ENCODE data around the gene UCK2.
"Not testable (repeated sequence)": the region's sequence is repeated elsewhere in the genome, so short reads cannot be mapped to it uniquely, and the experiment has no call there.

The UCK2 gene

DNA sequence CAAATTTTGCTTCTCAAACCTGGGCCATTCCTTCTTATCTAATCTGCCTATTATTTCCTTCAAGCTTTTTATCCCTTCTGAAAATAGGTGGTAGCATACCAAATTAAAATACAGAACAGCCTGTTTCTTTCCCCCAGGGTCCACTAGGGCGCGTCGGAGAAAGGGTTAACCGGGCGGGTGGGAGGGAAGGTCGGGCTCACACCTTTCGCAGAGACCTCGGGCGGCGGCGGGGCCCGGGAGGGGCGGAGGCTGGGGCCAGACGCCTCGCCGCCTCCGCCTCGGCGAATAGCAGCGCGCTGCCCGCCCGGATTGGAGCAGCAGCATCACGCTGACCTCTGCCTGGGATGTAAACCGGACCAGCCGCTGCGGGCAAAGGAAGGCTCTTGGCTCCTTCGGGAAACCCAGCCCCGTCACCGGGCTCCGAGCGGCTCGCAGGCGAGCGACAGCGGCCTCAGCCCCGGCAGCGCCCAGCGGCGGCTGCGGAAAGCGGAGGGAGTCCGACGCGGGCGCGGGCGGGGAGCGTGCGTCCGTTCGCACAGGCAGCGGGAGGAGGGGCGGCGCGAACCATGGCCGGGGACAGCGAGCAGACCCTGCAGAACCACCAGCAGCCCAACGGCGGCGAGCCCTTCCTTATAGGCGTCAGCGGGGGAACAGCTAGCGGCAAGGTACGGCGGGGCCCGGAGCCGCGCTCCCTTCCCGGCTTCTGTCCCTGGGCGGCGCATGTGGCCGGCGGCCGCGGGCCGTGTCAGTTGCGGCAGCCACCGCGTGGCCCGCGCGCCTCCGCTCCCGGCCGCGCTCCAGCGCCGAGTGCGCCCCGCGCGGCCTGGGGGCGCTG, at the start of gene UCK2:
TSS of gene UCK2 (plus strand) at position 347 of the 835 bp plus-strand sequence. CDS start at position 567, 220 bp downstream.
- DNase-seq, result peak; percentile 59 to 79

DNA sequence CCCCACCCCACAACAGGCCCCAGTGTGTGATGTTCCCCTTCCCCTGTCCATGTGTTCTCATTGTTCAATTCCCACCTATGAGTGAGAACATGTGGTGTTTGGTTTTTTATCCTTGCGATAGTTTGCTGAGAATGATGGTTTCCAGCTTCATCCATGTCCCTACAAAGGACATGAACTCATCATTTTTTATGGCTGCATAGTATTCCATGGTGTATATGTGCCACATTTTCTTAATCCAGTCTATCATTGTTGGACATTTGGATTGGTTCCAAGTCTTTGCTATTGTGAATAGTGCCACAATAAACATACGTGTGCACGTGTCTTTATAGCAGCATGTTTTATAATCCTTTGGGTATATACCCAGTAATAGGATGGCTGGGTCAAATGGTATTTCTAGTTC, 49.2 kb upstream of the UCK2 start:
- DNase-seq, result not testable (repeated sequence)

DNA sequence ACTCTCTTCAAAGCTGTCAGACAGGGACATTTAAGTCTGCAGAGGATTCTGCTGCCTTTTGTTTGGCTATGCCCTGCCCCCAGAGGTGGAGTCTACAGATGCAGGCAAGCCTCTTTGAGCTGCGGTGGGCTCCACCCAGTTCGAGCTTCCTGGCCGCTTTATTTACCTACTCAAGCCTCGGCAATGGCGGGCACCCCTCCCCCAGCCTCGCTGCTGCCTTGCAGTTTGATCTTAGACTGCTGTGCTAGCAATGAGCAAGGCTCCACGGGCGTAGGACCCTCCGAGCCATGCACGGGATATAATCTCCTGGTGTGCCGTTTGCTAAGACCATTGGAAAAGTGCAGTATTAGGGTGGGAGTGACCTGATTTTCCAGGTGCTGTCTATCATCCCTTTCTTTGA, 43.9 kb upstream of the UCK2 start:
- not testable (repeated sequence) for DNase-seq

DNA sequence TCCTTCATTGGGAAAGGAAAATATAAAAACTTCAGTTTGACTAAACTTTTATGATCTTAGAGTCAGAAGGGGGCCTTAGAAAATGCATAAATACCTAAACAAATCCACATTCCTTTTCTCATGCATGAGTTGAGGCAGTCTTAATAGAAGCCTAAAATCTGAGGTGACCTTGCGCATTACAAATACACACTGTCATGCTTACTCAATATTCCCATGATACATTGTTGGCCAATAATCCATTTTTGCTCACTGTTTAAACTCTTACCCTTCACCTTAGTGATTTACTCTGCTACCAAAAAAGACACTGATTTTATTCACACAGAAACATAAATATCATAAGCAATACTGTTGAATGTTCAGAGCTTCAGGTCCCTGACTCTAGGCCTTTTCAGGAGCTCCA, 39.7 kb upstream of the UCK2 start:
- no peak for DNase-seq

DNA sequence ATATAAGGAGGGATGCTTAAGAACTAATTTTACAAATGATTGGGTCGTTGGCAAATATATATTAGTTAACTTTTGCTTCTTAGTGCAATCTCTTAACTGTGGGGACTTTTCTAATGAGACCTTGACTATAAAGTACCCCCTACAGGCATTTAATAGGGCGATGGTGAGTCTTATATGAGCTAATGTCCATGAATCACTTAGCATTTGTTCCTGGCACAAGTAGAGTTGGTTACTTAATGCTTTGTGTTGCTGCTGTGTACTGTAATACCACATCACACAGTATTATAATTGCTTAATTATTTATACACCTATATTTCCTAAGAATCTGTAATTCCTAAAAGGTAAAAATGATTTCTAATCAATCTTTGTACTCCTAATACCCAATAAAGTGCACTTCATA, 33.5 kb upstream of the UCK2 start:
- DNase-seq, result no peak

DNA sequence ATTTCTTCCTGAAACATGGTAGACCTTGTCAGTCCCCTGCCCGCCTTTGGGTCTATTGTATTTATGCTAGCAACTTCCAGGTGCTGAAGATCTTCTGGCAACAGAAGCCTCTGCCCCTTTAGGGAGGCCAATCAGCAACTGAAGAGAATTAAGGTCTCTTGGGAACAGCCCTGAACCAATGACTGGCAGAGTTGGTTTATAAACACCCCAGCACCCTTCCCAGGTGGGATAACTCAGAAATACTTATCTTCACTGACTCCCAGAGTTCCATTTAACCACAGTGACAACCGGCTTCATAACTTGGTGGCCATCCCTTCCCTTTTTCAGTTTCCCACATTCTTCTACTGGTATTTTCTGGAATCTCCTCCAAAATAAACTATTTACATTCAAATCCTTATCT, 31.5 kb upstream of the UCK2 start:
- no peak for DNase-seq

DNA sequence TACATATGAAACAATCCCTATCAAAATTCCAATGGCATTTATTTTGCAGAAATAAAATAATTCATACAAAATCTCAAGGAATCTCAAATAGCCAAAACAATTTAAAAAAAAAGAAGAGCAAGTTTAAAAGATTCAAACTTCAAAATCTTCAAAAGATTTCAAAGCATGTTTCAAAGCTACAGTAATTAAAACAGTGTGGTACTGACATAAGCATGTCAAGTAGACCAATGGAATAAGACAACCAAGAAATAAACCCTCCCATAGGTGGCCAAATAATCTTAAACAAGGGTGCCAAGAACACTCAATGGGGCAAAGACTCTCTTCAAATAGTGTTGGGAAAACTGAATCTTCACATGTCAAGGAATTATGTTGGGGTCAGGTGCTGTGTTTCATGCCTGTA, 28.0 kb upstream of the UCK2 start:
- no peak for DNase-seq

DNA sequence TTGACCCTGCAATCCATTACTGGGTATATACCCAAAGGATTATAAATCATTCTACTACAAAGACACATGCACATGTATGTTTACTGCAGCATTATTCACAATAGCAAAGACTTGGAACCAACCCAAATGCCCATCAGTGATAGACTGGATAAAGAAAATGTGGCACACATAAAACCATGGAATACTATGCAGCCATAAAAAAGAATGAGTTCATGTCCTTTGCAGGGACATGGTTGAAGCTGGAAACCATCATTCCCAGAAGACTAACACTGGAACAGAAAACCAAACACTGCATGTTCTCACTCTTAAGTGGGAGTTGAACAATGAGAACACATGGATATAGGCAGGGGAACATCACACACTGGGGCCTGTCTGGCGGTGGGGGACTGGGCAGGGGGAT, 22.9 kb upstream of the UCK2 start:
- DNase-seq, result not testable (repeated sequence)

DNA sequence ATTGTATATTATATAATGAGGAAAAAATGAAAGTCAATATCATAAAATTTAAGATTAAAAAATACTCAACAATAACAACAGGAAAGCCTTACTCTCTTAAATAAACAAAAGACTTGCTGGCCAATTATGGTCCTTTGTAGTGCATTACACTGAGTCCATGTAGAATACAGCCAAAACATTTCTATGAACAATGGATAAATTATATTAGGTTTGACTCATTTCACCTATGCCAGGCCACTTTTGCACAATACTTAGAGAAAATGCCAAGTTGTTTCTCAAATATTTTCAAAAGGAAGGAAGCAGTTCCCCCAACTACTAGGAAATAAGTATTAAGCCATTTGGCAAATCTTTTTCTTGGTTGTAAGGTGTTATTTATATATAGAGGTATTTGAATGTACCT, 19.8 kb upstream of the UCK2 start:
- DNase-seq, result no peak

DNA sequence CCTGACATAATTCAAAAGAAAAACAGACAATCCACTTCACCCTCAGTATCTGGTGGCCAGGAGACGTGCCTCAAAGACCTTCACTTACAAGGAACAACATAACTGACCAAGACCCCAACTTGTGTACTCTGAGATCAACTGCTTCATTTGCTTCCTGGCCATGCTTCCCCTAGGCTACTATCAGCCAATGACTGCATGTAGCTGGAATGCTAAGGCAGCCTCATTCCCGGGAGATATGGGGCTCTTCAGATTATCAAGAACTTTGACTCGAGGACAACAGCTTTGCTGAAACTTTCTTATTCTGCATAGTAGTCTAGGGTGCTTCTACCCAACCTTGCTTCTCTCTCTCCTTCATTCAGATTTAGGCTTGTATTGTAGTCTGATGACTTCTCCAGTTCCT, 11.7 kb upstream of the UCK2 start:
- DNase-seq, result no peak

DNA sequence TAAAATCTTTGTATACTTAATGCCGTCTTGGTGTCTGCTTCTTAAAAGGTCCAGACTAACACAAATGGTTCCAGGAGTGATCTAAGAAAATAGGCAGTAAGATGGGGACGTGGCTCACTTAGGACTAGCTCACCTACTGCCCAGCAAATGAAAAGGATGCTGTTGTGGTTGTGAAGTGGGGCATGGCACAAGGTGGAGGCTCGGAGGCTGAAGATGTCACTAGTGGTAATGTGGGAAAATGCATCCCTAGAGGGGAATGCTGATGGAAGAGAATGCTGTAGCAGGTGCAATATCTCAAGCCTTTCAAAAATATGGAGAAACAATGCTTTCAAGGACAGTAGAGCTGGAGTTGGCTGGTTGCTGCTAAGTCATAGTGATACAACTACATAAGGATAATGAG, 11.3 kb upstream of the UCK2 start:
- no peak for DNase-seq

DNA sequence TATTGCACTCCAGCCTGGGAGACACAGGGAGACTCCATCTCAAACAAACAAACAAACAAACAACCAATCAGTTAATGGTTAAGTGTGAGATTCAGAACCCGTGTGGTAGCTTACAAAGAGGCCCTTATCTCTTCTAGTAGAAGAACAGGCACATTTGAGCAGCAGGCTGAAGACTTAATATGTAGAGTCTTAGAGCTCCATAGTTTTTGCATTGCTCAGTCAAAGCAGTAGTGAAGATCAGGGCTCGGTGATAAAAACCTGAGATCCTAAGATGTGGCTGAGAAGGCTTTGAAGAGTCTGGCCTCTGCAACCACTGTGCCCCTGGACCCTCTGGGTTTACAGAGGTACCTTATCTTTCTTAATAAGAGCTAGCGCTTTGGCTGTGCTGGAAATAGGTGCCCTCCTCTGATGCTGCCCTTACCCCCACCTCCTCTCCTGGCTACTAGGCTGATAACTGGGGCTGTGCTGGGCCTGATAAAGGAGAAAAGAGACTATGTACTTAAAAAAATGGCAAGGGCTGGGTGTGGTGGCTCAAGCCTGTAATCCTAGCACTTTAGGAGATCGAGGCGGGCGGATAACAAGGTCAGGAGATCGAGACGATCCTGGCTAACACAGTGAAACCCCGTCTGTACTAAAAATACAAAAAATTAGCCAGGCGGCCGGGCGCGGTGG, 10.5 kb upstream of the UCK2 start:
- no peak for DNase-seq

DNA sequence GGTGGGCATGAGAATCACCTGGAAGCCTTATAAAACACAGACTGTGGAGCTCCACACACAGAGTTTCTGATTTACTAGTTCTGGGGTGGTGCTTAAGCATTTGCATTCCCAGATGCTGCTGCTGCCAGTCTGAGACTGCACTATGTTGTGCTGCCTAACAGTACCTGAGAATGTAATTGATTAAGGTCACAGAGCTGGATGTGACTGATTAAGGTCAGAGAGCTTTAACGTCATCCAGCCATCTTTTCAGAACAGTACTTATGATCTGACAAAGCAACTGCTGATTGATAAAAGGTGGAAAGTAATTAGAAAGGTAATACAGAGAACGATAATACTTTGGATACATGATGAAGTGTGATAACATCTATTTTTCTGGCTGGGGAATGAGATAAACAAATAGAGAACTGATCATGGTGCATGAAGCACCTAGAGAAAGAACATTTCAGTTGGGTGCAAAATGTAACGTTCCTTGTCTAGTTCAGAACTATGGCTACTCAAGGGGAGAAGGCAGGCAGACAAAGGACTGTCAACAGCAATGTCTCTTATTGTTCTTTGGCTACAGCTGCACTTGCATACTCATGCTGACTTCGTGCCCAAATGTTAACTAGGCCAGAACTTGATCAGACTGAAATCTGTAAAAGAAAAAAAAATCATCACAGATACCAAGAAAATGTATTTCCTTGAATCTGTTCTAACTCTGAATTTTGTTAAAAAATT, 3.7 kb upstream of the UCK2 start:
- DNase-seq, result no peak

DNA sequence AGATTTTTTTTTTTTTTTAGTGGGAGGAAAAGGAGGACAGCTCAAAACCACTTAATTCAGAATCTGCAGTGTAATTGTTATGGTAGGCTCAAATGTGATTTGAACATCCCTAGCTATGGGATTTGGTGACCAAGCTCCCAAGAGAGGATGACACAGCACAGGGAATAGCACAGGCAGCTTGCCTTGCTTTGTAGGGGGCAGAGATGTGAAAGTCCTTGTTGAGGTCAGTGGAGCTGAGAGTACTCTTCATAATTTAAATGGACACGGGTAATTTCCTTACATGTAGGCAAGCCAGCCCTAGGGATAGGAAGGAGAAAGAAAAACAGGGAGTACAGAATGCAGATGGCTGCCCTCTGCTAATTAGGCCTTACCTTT, 3.2 kb upstream of the UCK2 start:
- DNase-seq, result no peak

DNA sequence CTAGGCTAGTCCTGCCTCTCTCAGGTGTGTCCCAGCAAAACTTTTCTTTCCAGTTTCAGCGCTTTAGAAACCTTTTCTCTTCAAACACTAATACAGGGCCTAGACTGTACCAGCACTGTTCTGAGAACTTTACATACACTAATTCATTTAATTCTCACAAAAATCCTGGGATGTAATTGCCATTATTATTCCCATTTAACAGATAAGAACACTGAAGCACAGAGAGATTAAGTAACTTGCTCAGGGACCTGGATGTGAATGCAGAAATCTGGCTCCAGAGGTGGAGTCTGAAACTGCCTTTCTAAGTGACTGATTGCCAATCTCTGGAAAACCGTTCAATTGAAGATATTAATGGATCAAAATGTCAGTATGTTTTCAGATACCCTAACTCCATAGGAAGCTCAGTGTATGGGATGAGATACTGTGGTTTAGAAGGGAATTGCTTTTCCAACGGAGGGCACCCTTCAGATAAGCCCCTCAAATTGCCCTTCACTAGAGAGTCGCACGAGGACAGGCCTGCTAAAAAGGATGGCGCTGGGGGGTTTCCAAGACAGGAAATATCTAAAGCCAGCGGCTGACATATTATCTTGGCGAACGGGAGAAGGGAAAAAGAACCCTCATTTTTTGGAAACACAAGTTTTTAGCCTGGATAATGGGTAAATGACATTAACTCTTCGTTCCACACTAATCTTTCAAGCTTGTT, 698 bp upstream of the UCK2 start:
- peak in 1 of 2 donors; percentile 51 for DNase-seq

DNA sequence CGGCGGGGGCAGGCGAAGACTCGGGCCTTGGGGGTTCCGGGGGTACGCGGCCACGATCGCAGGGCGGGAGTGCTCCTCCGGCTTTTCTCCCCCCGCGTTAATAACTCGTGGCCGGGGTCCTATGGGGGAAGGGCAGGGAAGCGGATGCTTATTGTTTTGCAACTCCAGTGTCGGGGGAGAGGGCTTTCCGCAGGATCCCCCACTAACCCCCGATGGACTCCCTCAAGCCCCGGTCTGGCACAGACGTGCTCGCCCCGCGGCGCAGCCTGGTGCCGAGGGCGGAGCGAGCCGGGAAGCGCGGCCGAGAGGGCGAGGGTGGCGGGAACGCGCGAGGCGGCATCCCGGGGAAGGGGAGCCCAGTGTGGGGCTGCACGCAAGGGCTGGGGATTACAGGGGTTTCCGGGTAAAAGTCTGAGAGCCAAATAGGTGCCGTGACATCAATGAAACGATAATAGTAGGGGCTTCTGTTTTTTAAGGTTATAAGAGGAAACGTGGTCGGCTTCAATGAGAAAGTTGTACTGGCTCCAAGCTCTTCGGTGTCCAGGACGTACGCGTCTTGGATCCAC, 772 bp downstream of the UCK2 start:
- DNase-seq, result peak; percentile 47 to 52

DNA sequence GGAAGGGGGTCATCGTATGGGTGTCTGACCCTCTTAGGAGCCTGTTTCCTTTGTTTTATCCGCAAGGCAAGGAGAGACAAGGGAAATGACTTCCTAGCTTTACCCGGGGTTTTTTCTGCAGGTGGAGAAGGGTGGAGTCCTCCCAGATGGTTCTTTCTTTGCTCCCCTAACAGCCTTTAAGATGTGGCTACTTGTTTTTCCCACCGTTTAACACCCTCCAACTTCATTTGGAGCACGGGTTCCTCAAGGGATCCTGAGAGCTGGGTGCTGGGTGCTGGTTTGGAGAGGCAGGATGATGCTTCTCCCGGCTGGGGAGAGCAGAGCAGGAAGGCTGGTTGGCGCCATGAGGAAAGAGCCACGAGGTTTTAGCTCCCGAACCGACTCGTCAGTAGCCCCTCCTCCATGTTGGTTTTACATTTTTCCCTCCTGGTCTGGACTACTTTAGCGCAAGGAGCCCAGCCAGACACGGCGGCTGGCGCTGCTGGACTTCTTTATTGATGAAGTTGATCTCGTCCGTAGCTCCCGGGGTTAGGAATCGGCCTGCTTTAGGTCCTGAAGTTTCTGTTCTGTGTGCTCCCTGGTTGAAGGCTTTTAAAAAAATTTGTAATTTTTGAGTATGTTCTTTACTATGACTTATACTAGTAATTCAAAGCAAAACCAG, 1.4 kb downstream of the UCK2 start:
- DNase-seq, result peak; percentile 17 to 44

DNA sequence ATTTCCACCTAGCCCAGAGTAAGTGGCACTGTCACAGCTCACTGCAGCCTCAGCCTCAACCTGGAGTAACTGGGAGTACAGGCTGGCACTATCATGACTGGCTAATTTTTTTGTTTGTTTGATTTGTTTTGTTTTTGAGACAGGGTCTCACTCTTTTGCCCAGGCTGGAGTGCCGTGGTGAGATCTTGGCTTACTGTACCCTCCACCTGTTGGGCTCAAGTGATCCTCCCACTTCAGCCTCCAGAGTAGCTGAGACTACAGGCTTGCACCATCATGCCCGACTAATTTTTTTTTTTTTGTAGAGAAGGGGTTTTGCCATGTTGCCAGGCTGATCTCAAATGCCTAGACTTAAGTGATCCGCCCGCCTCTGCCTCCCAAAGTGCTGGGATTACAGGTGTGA, 2.5 kb downstream of the UCK2 start:
- DNase-seq, result no peak

DNA sequence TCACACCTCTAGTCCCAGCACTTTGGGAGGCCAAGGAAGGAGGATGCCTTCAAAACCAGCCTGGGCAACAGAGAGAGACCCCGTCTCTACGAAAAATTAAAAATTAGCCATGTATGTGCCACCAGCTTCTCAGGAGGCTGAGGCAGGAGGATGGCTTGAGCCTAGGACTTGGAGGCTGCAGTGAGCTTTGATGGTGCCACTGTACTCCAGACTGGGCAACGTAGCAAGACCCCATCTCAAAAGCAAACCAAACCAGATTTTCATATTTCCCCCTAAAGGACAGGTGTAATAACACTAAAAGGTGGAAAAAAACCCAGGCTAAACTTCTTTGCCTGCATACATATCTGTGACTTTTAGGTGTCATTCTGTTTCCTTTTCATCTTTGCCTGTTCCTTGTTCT, 3.7 kb downstream of the UCK2 start:
- DNase-seq, result no peak

DNA sequence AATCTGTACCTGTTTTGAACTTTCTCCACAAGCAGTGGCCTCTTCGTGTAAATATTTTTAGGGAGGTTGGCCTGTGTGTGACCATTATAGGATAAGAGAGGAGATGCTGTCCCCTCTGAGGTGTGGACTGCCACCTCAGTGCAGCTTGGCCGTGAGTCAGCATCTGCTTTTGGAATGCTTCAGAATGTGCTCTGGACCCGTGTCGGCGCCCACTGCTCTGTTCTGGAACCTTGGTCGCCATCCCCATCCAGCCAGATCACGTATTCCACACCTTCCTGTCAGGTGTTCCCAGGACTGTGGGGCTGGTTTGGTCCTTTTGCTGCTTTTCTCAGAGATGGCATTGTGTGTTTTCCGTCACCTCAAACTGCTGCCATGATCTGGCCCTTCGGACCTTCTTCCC, 5.5 kb downstream of the UCK2 start:
- DNase-seq, result no peak

DNA sequence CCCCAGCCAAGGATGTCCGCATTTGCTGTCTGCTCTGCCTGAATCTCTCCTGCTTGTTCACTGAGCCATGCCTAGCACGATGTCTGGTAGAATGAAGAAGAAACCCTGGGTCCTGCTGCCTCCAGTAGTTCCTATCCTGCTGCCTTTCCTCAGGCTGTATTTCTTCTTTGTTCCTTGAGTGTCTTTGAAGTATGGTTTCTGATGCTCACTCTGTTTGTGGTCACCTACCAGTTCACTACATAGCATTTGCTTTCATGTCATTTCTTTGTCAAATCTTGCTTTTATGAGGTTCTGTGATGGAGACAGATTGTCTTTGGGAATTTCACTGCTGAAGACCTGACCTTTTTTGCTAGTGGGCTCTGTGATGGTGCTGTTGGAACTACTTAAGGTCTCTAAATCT, 5.9 kb downstream of the UCK2 start:
- DNase-seq, result no peak

DNA sequence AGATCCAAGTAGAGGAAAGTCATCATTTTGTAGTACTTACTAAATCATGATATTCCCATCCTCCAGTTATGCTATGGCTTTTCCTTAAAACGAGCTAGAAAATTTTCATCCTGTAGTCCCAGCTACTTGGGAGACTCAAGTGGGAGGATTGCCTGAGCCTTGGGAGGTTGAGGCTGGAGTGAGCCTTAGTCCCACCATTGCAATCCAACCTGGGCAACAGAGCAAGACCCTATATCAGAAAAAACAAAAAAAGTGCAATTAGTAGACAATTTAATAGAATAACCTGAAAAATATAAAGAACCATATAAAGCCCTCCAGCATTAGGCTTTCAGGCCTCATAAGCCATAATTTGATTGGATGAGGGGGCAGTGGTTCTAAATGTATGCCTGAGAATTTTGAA, 6.8 kb downstream of the UCK2 start:
- no peak for DNase-seq

All from hippocampal formation (tissue), 2 donors.